HEK293 (cell line): Measurements from ENCODE around the gene ZSCAN10.

Experiments
- BCL11B ChIP-seq: fragments of 450-650 bp; formaldehyde crosslinking; IDR thresholded peaks from 2 replicates; pipeline ENCODE4 v1.5.1; 2016; ENCODE audit warnings: low read depth, missing biosample characterization, missing genetic modification characterization
- KLF1 ChIP-seq: fragments of 450-650 bp; formaldehyde crosslinking; IDR thresholded peaks from 2 replicates; pipeline ENCODE4 v1.5.1; 2016; ENCODE audit warnings: missing biosample characterization, missing genetic modification characterization
- KLF10 ChIP-seq: fragments of 450-650 bp; IDR thresholded peaks from 2 replicates; pipeline ENCODE4 v1.5.1; 2018; ENCODE audit warnings: missing biosample characterization, mild to moderate bottlenecking, missing genetic modification characterization
- MEIS1 ChIP-seq: sonication (generic); formaldehyde crosslinking; IDR thresholded peaks from 2 replicates; pipeline ENCODE4 v1.8.1; 2022; ENCODE audit warnings: missing genetic modification reagents, mild to moderate bottlenecking, borderline replicate concordance
- SCRT1 ChIP-seq: fragments of 450-650 bp; formaldehyde crosslinking; IDR thresholded peaks from 2 replicates; pipeline ENCODE4 v1.5.1; 2016; ENCODE audit warnings: missing biosample characterization, missing genetic modification characterization, borderline replicate concordance
- SP3 ChIP-seq: fragments of 450-650 bp; formaldehyde crosslinking; IDR thresholded peaks from 2 replicates; pipeline ENCODE4 v1.5.1; 2016; ENCODE audit warnings: missing biosample characterization, missing genetic modification characterization
- ZBTB21 ChIP-seq: fragments of 450-650 bp; formaldehyde crosslinking; IDR thresholded peaks from 2 replicates; pipeline ENCODE4 v1.5.1; 2017; ENCODE audit warnings: missing biosample characterization, missing genetic modification characterization
- ZEB2 ChIP-seq: fragments of 450-650 bp; formaldehyde crosslinking; IDR thresholded peaks from 2 replicates; pipeline ENCODE4 v1.5.1; 2016; ENCODE audit warnings: missing biosample characterization, missing genetic modification characterization
- ZNF114 ChIP-seq: fragments of 450-650 bp; formaldehyde crosslinking; IDR thresholded peaks from 2 replicates; pipeline ENCODE4 v1.5.0; 2017; ENCODE audit warnings: missing biosample characterization, missing genetic modification characterization
- ZNF157 ChIP-seq: fragments of 450-650 bp; formaldehyde crosslinking; IDR thresholded peaks from 2 replicates; pipeline ENCODE4 v1.5.1; 2016; ENCODE audit warnings: missing biosample characterization, missing genetic modification characterization
- ZNF16 ChIP-seq: fragments of 450-650 bp; formaldehyde crosslinking; IDR thresholded peaks from 2 replicates; pipeline ENCODE4 v1.5.1; 2016; ENCODE audit warnings: low read depth, missing biosample characterization, missing genetic modification characterization
- ZNF174 ChIP-seq: fragments of 450-650 bp; formaldehyde crosslinking; IDR thresholded peaks from 2 replicates; pipeline ENCODE4 v1.5.0; 2017; ENCODE audit warnings: missing biosample characterization, mild to moderate bottlenecking, missing genetic modification characterization
- ZNF175 ChIP-seq: fragments of 450-650 bp; formaldehyde crosslinking; IDR thresholded peaks from 2 replicates; pipeline ENCODE4 v1.5.1; 2016; ENCODE audit warnings: missing biosample characterization, missing genetic modification characterization
- ZNF214 ChIP-seq: fragments of 450-650 bp; formaldehyde crosslinking; IDR thresholded peaks from 2 replicates; pipeline ENCODE4 v1.5.1; 2017; ENCODE audit warnings: missing biosample characterization, mild to moderate bottlenecking, missing genetic modification characterization, borderline replicate concordance
- ZNF335 ChIP-seq: fragments of 450-650 bp; formaldehyde crosslinking; conservative IDR thresholded peaks from 2 replicates; pipeline ENCODE4 v1.5.1; 2016; ENCODE audit warnings: missing biosample characterization, missing genetic modification characterization
- ZNF341 ChIP-seq: fragments of 450-650 bp; formaldehyde crosslinking; IDR thresholded peaks from 2 replicates; pipeline ENCODE4; 2016; ENCODE audit warnings: low read depth, missing biosample characterization, missing genetic modification characterization
- ZNF366 ChIP-seq: fragments of 450-650 bp; formaldehyde crosslinking; conservative IDR thresholded peaks from 2 replicates; pipeline ENCODE4 v1.5.1; 2016; ENCODE audit warnings: missing biosample characterization, missing genetic modification characterization
- ZNF37A ChIP-seq: fragments of 450-650 bp; IDR thresholded peaks from 2 replicates; pipeline ENCODE4 v1.5.1; 2018; ENCODE audit warnings: missing biosample characterization, missing genetic modification characterization
- ZNF501 ChIP-seq: fragments of 450-650 bp; formaldehyde crosslinking; IDR thresholded peaks from 2 replicates; pipeline ENCODE4 v1.5.1; 2016; ENCODE audit warnings: missing biosample characterization, missing genetic modification characterization
- ZNF514 ChIP-seq: fragments of 450-650 bp; formaldehyde crosslinking; IDR thresholded peaks from 2 replicates; pipeline ENCODE4 v1.5.1; 2016; ENCODE audit warnings: missing biosample characterization, missing genetic modification characterization
- ZNF530 ChIP-seq: fragments of 450-650 bp; formaldehyde crosslinking; IDR thresholded peaks from 2 replicates; pipeline ENCODE4 v1.5.1; 2016; ENCODE audit warnings: low read depth, missing biosample characterization, missing genetic modification characterization
- ZNF558 ChIP-seq: fragments of 450-650 bp; formaldehyde crosslinking; IDR thresholded peaks from 2 replicates; pipeline ENCODE4 v1.5.1; 2016; ENCODE audit warnings: missing biosample characterization, missing genetic modification characterization
- ZNF596 ChIP-seq: fragments of 450-650 bp; IDR thresholded peaks from 2 replicates; pipeline ENCODE4 v1.5.0; 2018; ENCODE audit warnings: missing biosample characterization, mild to moderate bottlenecking, missing genetic modification characterization, moderate library complexity
- ZNF623 ChIP-seq: fragments of 450-650 bp; formaldehyde crosslinking; IDR thresholded peaks from 2 replicates; pipeline ENCODE4 v1.5.1; 2016; ENCODE audit warnings: missing biosample characterization, missing genetic modification characterization
- ZNF654 ChIP-seq: fragments of 450-650 bp; formaldehyde crosslinking; IDR thresholded peaks from 2 replicates; pipeline ENCODE4 v1.5.1; 2016; ENCODE audit warnings: low read depth, missing biosample characterization, missing genetic modification characterization
- ZNF670 ChIP-seq: fragments of 450-650 bp; formaldehyde crosslinking; IDR thresholded peaks from 2 replicates; pipeline ENCODE4 v1.5.1; 2016; ENCODE audit warnings: missing biosample characterization, missing genetic modification characterization, low read depth
- ZNF677 ChIP-seq: fragments of 450-650 bp; IDR thresholded peaks from 2 replicates; pipeline ENCODE4 v1.5.0; 2018; ENCODE audit warnings: missing biosample characterization, mild to moderate bottlenecking, missing genetic modification characterization, moderate library complexity
- ZNF747 ChIP-seq: fragments of 450-650 bp; formaldehyde crosslinking; IDR thresholded peaks from 2 replicates; pipeline ENCODE4 v1.5.1; 2016; ENCODE audit warnings: missing biosample characterization, missing genetic modification characterization
- TF ChIP-seq, protein P1 (sequence below): fragments of 450-650 bp; formaldehyde crosslinking; IDR thresholded peaks from 2 replicates; pipeline ENCODE4 v1.5.1; 2016; ENCODE audit warnings: missing biosample characterization, missing genetic modification characterization, borderline replicate concordance
- TF ChIP-seq, protein P2 (sequence below): fragments of 450-650 bp; formaldehyde crosslinking; IDR thresholded peaks from 2 replicates; pipeline ENCODE4 v1.5.1; 2017; ENCODE audit warnings: missing biosample characterization, missing genetic modification characterization
- TF ChIP-seq, protein P3 (sequence below): fragments of 450-650 bp; formaldehyde crosslinking; IDR thresholded peaks from 2 replicates; pipeline ENCODE4 v1.5.1; 2016; ENCODE audit warnings: missing biosample characterization, missing genetic modification characterization

Gene ZSCAN10

GRCh38 chr16:3045758-3046640 is 53.1 kb downstream of the ZSCAN10 start, which contains the start of gene MMP25 (continued):
- TF ChIP-seq MEIS1 (CRISPR knock-in tag) (no peak), ZNF335 (peak; percentile 79), ZNF174 (no peak), ZNF530 (tag by site-specific recombination) (0 out of 2 replicates have a peak, but pooled peaks have one; percentile 54), ZNF747 (tag by site-specific recombination) (no peak), ZNF654 (tag by site-specific recombination) (no peak), ZNF677 (tag by site-specific recombination) (no peak), BCL11B (tag by site-specific recombination) (no peak), ZNF157 (tag by site-specific recombination) (no peak), ZNF514 (tag by site-specific recombination) (no peak), ZNF501 (no peak), ZNF114 (tag by site-specific recombination) (no peak), ZNF596 (tag by site-specific recombination) (no peak), SP3 (tag by site-specific recombination) (peak; percentile 46; the same call in 1 of the 2 replicates), KLF1 (tag by site-specific recombination) (peak; percentile 56; the same call in 1 of the 2 replicates), ZNF214 (tag by site-specific recombination) (no peak), ZNF558 (tag by site-specific recombination) (no peak), ZNF37A (no peak), ZNF670 (tag by site-specific recombination) (no peak), ZEB2 (tag by site-specific recombination) (0 out of 2 replicates have a peak, but pooled peaks have one; percentile 17), KLF10 (peak; percentile 51; the same call in 1 of the 2 replicates), ZNF341 (tag by site-specific recombination) (peak; percentile 80), ZNF16 (tag by site-specific recombination) (no peak), SCRT1 (tag by site-specific recombination) (no peak), ZNF623 (tag by site-specific recombination) (no peak), ZNF366 (tag by site-specific recombination) (no peak), ZNF175 (tag by site-specific recombination) (no peak), ZBTB21 (no peak)
- TF ChIP-seq, protein P1, sequence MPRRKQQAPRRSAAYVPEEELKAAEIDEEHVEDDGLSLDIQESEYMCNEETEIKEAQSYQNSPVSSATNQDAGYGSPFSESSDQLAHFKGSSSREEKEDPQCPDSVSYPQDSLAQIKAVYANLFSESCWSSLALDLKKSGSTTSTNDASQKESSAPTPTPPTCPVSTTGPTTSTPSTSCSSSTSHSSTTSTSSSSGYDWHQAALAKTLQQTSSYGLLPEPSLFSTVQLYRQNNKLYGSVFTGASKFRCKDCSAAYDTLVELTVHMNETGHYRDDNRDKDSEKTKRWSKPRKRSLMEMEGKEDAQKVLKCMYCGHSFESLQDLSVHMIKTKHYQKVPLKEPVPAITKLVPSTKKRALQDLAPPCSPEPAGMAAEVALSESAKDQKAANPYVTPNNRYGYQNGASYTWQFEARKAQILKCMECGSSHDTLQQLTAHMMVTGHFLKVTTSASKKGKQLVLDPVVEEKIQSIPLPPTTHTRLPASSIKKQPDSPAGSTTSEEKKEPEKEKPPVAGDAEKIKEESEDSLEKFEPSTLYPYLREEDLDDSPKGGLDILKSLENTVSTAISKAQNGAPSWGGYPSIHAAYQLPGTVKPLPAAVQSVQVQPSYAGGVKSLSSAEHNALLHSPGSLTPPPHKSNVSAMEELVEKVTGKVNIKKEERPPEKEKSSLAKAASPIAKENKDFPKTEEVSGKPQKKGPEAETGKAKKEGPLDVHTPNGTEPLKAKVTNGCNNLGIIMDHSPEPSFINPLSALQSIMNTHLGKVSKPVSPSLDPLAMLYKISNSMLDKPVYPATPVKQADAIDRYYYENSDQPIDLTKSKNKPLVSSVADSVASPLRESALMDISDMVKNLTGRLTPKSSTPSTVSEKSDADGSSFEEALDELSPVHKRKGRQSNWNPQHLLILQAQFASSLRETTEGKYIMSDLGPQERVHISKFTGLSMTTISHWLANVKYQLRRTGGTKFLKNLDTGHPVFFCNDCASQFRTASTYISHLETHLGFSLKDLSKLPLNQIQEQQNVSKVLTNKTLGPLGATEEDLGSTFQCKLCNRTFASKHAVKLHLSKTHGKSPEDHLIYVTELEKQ (tag by site-specific recombination) = no peak
- TF ChIP-seq, protein P2, sequence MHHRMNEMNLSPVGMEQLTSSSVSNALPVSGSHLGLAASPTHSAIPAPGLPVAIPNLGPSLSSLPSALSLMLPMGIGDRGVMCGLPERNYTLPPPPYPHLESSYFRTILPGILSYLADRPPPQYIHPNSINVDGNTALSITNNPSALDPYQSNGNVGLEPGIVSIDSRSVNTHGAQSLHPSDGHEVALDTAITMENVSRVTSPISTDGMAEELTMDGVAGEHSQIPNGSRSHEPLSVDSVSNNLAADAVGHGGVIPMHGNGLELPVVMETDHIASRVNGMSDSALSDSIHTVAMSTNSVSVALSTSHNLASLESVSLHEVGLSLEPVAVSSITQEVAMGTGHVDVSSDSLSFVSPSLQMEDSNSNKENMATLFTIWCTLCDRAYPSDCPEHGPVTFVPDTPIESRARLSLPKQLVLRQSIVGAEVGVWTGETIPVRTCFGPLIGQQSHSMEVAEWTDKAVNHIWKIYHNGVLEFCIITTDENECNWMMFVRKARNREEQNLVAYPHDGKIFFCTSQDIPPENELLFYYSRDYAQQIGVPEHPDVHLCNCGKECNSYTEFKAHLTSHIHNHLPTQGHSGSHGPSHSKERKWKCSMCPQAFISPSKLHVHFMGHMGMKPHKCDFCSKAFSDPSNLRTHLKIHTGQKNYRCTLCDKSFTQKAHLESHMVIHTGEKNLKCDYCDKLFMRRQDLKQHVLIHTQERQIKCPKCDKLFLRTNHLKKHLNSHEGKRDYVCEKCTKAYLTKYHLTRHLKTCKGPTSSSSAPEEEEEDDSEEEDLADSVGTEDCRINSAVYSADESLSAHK (tag by site-specific recombination) = no peak
- TF ChIP-seq, protein P3, sequence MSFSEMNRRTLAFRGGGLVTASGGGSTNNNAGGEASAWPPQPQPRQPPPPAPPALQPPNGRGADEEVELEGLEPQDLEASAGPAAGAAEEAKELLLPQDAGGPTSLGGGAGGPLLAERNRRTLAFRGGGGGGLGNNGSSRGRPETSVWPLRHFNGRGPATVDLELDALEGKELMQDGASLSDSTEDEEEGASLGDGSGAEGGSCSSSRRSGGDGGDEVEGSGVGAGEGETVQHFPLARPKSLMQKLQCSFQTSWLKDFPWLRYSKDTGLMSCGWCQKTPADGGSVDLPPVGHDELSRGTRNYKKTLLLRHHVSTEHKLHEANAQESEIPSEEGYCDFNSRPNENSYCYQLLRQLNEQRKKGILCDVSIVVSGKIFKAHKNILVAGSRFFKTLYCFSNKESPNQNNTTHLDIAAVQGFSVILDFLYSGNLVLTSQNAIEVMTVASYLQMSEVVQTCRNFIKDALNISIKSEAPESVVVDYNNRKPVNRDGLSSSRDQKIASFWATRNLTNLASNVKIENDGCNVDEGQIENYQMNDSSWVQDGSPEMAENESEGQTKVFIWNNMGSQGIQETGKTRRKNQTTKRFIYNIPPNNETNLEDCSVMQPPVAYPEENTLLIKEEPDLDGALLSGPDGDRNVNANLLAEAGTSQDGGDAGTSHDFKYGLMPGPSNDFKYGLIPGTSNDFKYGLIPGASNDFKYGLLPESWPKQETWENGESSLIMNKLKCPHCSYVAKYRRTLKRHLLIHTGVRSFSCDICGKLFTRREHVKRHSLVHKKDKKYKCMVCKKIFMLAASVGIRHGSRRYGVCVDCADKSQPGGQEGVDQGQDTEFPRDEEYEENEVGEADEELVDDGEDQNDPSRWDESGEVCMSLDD (tag by site-specific recombination) = no peak; the same call in 1 of the 2 replicates
